ENCODE measurements around the gene DDX31. TPM values are rescaled to one million over a fixed set of nuclear protein-coding genes. Genes with fewer than 3 reads are reported as not detected.

The DDX31 gene
- total RNA-seq, 1 experiment from 2014 or later, result 28.4 TPM

DNA sequence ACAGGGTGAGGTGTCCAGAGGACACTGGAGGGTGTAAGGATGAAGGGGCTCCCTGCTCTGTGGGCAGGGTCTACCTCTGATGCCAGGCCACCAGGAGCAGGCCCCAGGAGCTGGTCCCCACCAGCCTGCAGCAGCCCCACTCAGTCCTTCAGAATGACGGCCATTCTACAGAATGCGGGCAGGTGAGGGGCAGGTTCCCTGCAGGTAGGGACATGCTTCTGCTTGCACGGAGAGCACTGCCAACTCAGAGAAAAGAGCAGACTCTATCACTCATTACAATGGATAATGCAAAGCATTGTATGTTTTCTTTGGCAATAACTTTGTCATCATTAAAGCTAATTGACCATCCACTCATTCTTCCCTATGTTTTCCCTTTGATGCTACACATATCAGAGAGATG is 39.0 kb downstream of the DDX31 start:
- Histone ChIP-seq H2BK120ac (ENCODE audit: low read depth, low read length, poor library complexity, severe bottlenecking) (no peak overlapping the region), H4K20me1 (ENCODE audit: control insufficient read depth, insufficient read depth, insufficient read length) (no peaks in the 10 kb centered on the region), H3T11ph (ENCODE audit: low read length) (no peak overlapping the region), H3K56ac (ENCODE audit: insufficient read length, low read depth, low read length) (no peak overlapping the region), H3K14ac (ENCODE audit: insufficient read depth, low read length) (no peak overlapping the region), H2BK15ac (ENCODE audit: low read depth, low read length) (no peak overlapping the region), H3K9ac (ENCODE audit: extremely low read depth, insufficient read length, low read length) (no peak overlapping the region), H2BK5ac (ENCODE audit: insufficient read length, low read length) (no peak overlapping the region), H3K27ac (ENCODE audit: insufficient read length, low read depth, low read length) (no peak overlapping the region), H3K23ac (ENCODE audit: insufficient read length, low read depth, low read length) (no peak overlapping the region), H4K91ac (ENCODE audit: insufficient read length, low read depth, low read length) (no peak overlapping the region), H3K79me1 (ENCODE audit: insufficient read depth, low read depth, low read length, poor library complexity, severe bottlenecking) (no peaks in the 10 kb centered on the region), H2BK12ac (ENCODE audit: insufficient read length, low read depth, low read length) (no peak overlapping the region), H2AK5ac (ENCODE audit: insufficient read length, low read length) (no peak overlapping the region), H4K5ac (ENCODE audit: insufficient read length, low read depth, low read length) (no peak overlapping the region), H3K79me2 (ENCODE audit: insufficient read depth, low read length) (no peaks in the 10 kb centered on the region), H3K4ac (ENCODE audit: low read depth, low read length) (no peak overlapping the region), H3K4me1 (ENCODE audit: insufficient read depth, low read length) (no peaks in the 10 kb centered on the region), H3K23me2 (ENCODE audit: insufficient read length, low read depth, low read length, poor library complexity, severe bottlenecking) (no peaks in the 10 kb centered on the region), H2BK20ac (ENCODE audit: low read depth, low read length, poor library complexity, severe bottlenecking) (no peak overlapping the region), H3K27me3 (ENCODE audit: insufficient read depth, low read length) (no peaks in the 10 kb centered on the region), H3K9me3 (ENCODE audit: control insufficient read depth, low read depth, low read length) (no peaks in the 10 kb centered on the region), H3K18ac (ENCODE audit: insufficient read length, low read depth, low read length) (no peak overlapping the region), H3K4me2 (ENCODE audit: insufficient read depth, insufficient read length, low read length) (no peak overlapping the region), H4K8ac (replicated peaks; ENCODE audit: insufficient read length, low read depth, low read length) (no peak overlapping the region), H2AFZ (ENCODE audit: low read length) (no peak overlapping the region)
- Mint-ChIP-seq H3K27ac (no peak overlapping the region), H3K4me1 (peaks cover 6 to 22% of the 10 kb centered on the region in 2 experiments), H3K4me3 (no peak overlapping the region), H3K36me3 (ENCODE audit: insufficient read depth in 1 of 3, low read depth in 3 of 3) (peaks cover 14 to 52% (median 26%) of the 10 kb centered on the region in 3 experiments; a peak in 6 of 7 replicates), H3K9me3 (no peaks in the 10 kb centered on the region), H3K27me3 (ENCODE audit: low read depth) (no peaks in the 10 kb centered on the region)
- WGBS (ENCODE audit: extremely low coverage, insufficient read length, low lambda C conversion rate), result no CpG with 5 or more reads among the region's 3 CpGs
- TF ChIP-seq CTCF (conservative IDR thresholded peaks at IDR 0.05), result no peak
- no peak for DNase-seq
